SK-N-SH treated with all-trans-retinoic acid at 6 μM for 48 hours (cell line): ENCODE measurements around the gene ANKRD23.
"Not testable (repeated sequence)": the region's sequence is repeated elsewhere in the genome, so short reads cannot be mapped to it uniquely, and the experiment has no call there.

Experiments
- ATAC-seq: fragments of 200-7000 bp; cut with Tn5 transposase; 3 replicates; pipeline ENCODE4 v1.9.1; 2020; ENCODE audit warnings: mild to moderate bottlenecking, moderate library complexity
- ARNTL ChIP-seq: fragments of 450-650 bp; formaldehyde crosslinking; IDR thresholded peaks from 2 replicates; pipeline ENCODE4 v1.5.0; 2020; ENCODE audit warnings: low read depth, mild to moderate bottlenecking, moderate library complexity, borderline replicate concordance
- BACH2 ChIP-seq: fragments of 250-450 bp; sonication (Bioruptor Pico); IDR thresholded peaks from 2 replicates; pipeline ENCODE4 v1.9.0; 2021; ENCODE audit warnings: mild to moderate bottlenecking, borderline replicate concordance
- CREB5 ChIP-seq: fragments of 250-450 bp; sonication (Bioruptor Pico); IDR thresholded peaks from 2 replicates; pipeline ENCODE4 v1.5.1; 2020; ENCODE audit warnings: low read depth, mild to moderate bottlenecking, moderate library complexity
- CSDC2 ChIP-seq: fragments of 250-450 bp; sonication (Bioruptor Pico); IDR thresholded peaks from 2 replicates; pipeline ENCODE4 v1.5.0; 2020; ENCODE audit warnings: mild to moderate bottlenecking, moderate library complexity
- CSRNP3 ChIP-seq: fragments of 250-450 bp; sonication (Bioruptor Pico); IDR thresholded peaks from 2 replicates; pipeline ENCODE4 v1.5.1; 2021; ENCODE audit warnings: mild to moderate bottlenecking, moderate library complexity
- ESRRG ChIP-seq: fragments of 250-450 bp; sonication (Bioruptor Pico); IDR thresholded peaks from 2 replicates; pipeline ENCODE4 v1.6.1; 2021; ENCODE audit warnings: mild to moderate bottlenecking
- GLIS3 ChIP-seq: fragments of 250-450 bp; sonication (Bioruptor Pico); IDR thresholded peaks from 2 replicates; pipeline ENCODE4 v1.5.0; 2020; ENCODE audit warnings: mild to moderate bottlenecking, moderate library complexity
- OSR1 ChIP-seq: fragments of 250-450 bp; sonication (Bioruptor Pico); IDR thresholded peaks from 2 replicates; pipeline ENCODE4 v1.8.0; 2022; ENCODE audit warnings: moderate library complexity, mild to moderate bottlenecking, inconsistent platforms
- PATZ1 ChIP-seq: fragments of 250-450 bp; sonication (Bioruptor Pico); IDR thresholded peaks from 2 replicates; pipeline ENCODE4 v1.8.0; 2020; ENCODE audit warnings: mild to moderate bottlenecking, moderate library complexity, borderline replicate concordance
- POU6F1 ChIP-seq: fragments of 250-450 bp; sonication (Bioruptor Pico); IDR thresholded peaks from 2 replicates; pipeline ENCODE4 v1.8.0; 2021; ENCODE audit warnings: low read depth, mild to moderate bottlenecking, moderate library complexity, borderline replicate concordance
- PPARA ChIP-seq: fragments of 250-450 bp; sonication (Bioruptor Pico); IDR thresholded peaks from 2 replicates; pipeline ENCODE4 v1.5.0; 2020; ENCODE audit warnings: mild to moderate bottlenecking, borderline replicate concordance
- RARB ChIP-seq: fragments of 250-450 bp; sonication (Bioruptor Pico); IDR thresholded peaks from 2 replicates; pipeline ENCODE4 v1.8.0; 2021; ENCODE audit warnings: mild to moderate bottlenecking, moderate library complexity
- SNAI2 ChIP-seq: fragments of 250-450 bp; sonication (Bioruptor Pico); IDR thresholded peaks from 2 replicates; pipeline ENCODE4 v1.5.0; 2020; ENCODE audit warnings: mild to moderate bottlenecking, moderate library complexity
- TCF4 ChIP-seq: fragments of 250-450 bp; sonication (Bioruptor Pico); IDR thresholded peaks from 2 replicates; pipeline ENCODE4 v1.8.0; 2021; ENCODE audit warnings: mild to moderate bottlenecking, moderate library complexity, borderline replicate concordance
- TSHZ2 ChIP-seq: fragments of 250-450 bp; sonication (Bioruptor Pico); IDR thresholded peaks from 2 replicates; pipeline ENCODE4 v1.5.0; 2020; ENCODE audit warnings: mild to moderate bottlenecking, moderate library complexity
- ZC3H10 ChIP-seq: fragments of 250-450 bp; sonication (Bioruptor Pico); IDR thresholded peaks from 2 replicates; pipeline ENCODE4 v1.5.1; 2021; ENCODE audit warnings: mild to moderate bottlenecking, moderate library complexity
- ZFP3 ChIP-seq: fragments of 250-450 bp; sonication (Bioruptor Pico); IDR thresholded peaks from 2 replicates; pipeline ENCODE4 v1.5.0; 2020; ENCODE audit warnings: mild to moderate bottlenecking, moderate library complexity
- ZFP30 ChIP-seq: fragments of 450-650 bp; formaldehyde crosslinking; IDR thresholded peaks from 2 replicates; pipeline ENCODE4 v1.5.0; 2022; ENCODE audit warnings: mild to moderate bottlenecking, moderate library complexity
- ZNF565 ChIP-seq: fragments of 450-650 bp; formaldehyde crosslinking; conservative IDR thresholded peaks from 2 replicates; pipeline ENCODE4 v1.5.0; 2020; ENCODE audit warnings: low read depth, mild to moderate bottlenecking, moderate library complexity
- ZNF70 ChIP-seq: fragments of 450-650 bp; formaldehyde crosslinking; IDR thresholded peaks from 2 replicates; pipeline ENCODE4 v1.5.0; 2020; ENCODE audit warnings: mild to moderate bottlenecking, moderate library complexity
- ZNF8 ChIP-seq: fragments of 450-650 bp; formaldehyde crosslinking; IDR thresholded peaks from 2 replicates; pipeline ENCODE4 v1.5.0; 2020; ENCODE audit warnings: mild to moderate bottlenecking, moderate library complexity

ANKRD23 gene

GRCh38 chr2:96864343-96865091, 20.7 kb upstream of the ANKRD23 start:
- no peak for ATAC-seq
- TF ChIP-seq CSDC2 (CRISPR knock-in tag) (no peak), ZNF8 (no peak), PPARA (no peak), ZFP30 (CRISPR knock-in tag) (no peak), ZNF565 (CRISPR knock-in tag) (no peak), ARNTL (CRISPR knock-in tag) (no peak), POU6F1 (no peak), ZFP3 (CRISPR knock-in tag) (no peak), ZC3H10 (CRISPR knock-in tag) (no peak), TCF4 (CRISPR knock-in tag) (no peak), PATZ1 (CRISPR knock-in tag) (no peak)

GRCh38 chr2:96863575-96864342, 19.9 kb upstream of the ANKRD23 start:
- TF ChIP-seq RARB (CRISPR knock-in tag), result no peak
- TF ChIP-seq POU6F1, result no peak
- TF ChIP-seq TCF4 (CRISPR knock-in tag), result no peak
- TF ChIP-seq ZC3H10 (CRISPR knock-in tag), result no peak
- no peak for TF ChIP-seq ZNF8
- TF ChIP-seq ESRRG, result no peak
- no peak for TF ChIP-seq ZNF565 (CRISPR knock-in tag)
- no peak for TF ChIP-seq CREB5 (CRISPR knock-in tag)
- no peak for TF ChIP-seq ZFP3 (CRISPR knock-in tag)
- no peak for TF ChIP-seq CSDC2 (CRISPR knock-in tag)
- TF ChIP-seq TSHZ2 (CRISPR knock-in tag), result no peak
- TF ChIP-seq ZNF70, result no peak
- no peak for TF ChIP-seq ARNTL (CRISPR knock-in tag)
- TF ChIP-seq GLIS3 (CRISPR knock-in tag), result no peak
- no peak for TF ChIP-seq CSRNP3 (CRISPR knock-in tag)
- no peak for TF ChIP-seq SNAI2
- no peak for TF ChIP-seq OSR1 (CRISPR knock-in tag)
- no peak for TF ChIP-seq BACH2 (CRISPR knock-in tag)

GRCh38 chr2:96863056-96863455, 19.2 kb upstream of the ANKRD23 start:
- not testable (repeated sequence) for ATAC-seq

More at GRCh38 chr2:96863575-96864342, 19.9 kb upstream of the ANKRD23 start:
- ATAC-seq, result no peak
